Psoas muscle (tissue), 8 donors: ENCODE data around the gene ITGB5. TPM values are rescaled to one million over a fixed set of nuclear protein-coding genes. Genes with fewer than 3 reads are reported as not detected.
A peak's percentile ranks its signal among the peaks of the same experiment; 100 is the strongest.

Source experiments
- ATAC-seq, 4 donors: fragments of 200-7000 bp; cut with Tn5 transposase; one replicate each; pipeline ENCODE4 v1.9.1; 2020; ENCODE audit warnings: moderate library complexity in 3 of 4, mild to moderate bottlenecking in 2 of 4
- DNase-seq, 2 donors: peaks; one replicate each; pipeline ENCODE4 v3.0.0-alpha.2; 2020
- H3K27ac ChIP-seq: fragments of 200-600 bp; one replicate; pipeline ENCODE4 v1.8.0; 2022
- H3K27me3 ChIP-seq, 3 donors: fragments of 200-600 bp in 1 of 3; one replicate each; pipeline versions ENCODE4 v1.6.1 to v1.8.0; 2013 to 2022; ENCODE audit warnings: low read length in 2 of 3, mild to moderate bottlenecking in 2 of 3, moderate library complexity in 1 of 3; ENCODE audit not compliant: insufficient read depth in 3 of 3
- H3K36me3 ChIP-seq, 2 donors: fragments of 200-600 bp in 1 of 2; one replicate each; pipeline versions ENCODE4 v1.6.1 to v1.8.0; 2013 to 2022; ENCODE audit warnings: low read depth in 1 of 2, mild to moderate bottlenecking in 1 of 2, moderate library complexity in 1 of 2; ENCODE audit not compliant: insufficient read depth in 1 of 2
- H3K4me1 ChIP-seq: fragments of 200-600 bp; one replicate; pipeline ENCODE4 v1.8.0; 2022
- H3K4me3 ChIP-seq: fragments of 200-600 bp; one replicate; pipeline ENCODE4 v1.8.0; 2022; ENCODE audit warnings: mild to moderate bottlenecking
- H3K9me3 ChIP-seq: fragments of 200-600 bp; one replicate; pipeline ENCODE4 v1.8.0; 2022
- WGBS, 3 donors: extraction: QIAGEN DNeasy Blood & Tissue Kit; methylation state at CpG; one replicate each; pipeline versions ENCODE4 v1.1.6 to v1.1.7; 2013; 5-methylcytosine and 5-hydroxymethylcytosine counted together
- intact Hi-C, 2 donors: fragments of 100-400 bp; cut with DNase I; formaldehyde crosslinking; loops; one replicate each; pipeline versions ENCODE4 v1.11.0 to v1.14.2; 2022
- polyA plus RNA-seq, 3 donors: library from polyadenylated mRNA; stranded (reverse); fragments of 200-250 nt; gene quantifications; one replicate each; pipeline ENCODE4 v1.2.3, GENCODE V29; 2013
- total RNA-seq, 4 donors: library from RNA; stranded (reverse); fragmentation: NEBNext Ultra II Directional in 2 of 4; extraction: Animal tissue kit (Norgen Biotek cat#: 25700) in 2 of 4; gene quantifications; one replicate each; pipeline versions ENCODE4 v1.2.1 to v1.2.4, GENCODE V29; 2021 to 2023
- TF ChIP-seq, protein P1 (sequence below): fragments of 200-600 bp; IDR thresholded peaks from one replicate; pipeline ENCODE4 v1.8.0; 2022; ENCODE audit warnings: antibody characterized with exemption
- donor health status: healthy with polysubstance abuse.
- donor health status: DM: no; HTN: no; CAD: no; lungs with moderate emphysema.
- donor health status: Bipolar disorder and iron deficiency.
- donor health status: healthy.
- donor health status: DM: yes; HTN: yes; CAD: no.
- donor health status: DM: no; HTN: no; CAD: no.
- donor health status: DM: no; HTN: no; CAD: no.
- donor health status: DM: yes; HTN: yes; CAD: no.

ITGB5 gene
- total and polyA plus RNA-seq, 7 donors, result 19.3 to 61.5 (median 37.5) TPM

DNA sequence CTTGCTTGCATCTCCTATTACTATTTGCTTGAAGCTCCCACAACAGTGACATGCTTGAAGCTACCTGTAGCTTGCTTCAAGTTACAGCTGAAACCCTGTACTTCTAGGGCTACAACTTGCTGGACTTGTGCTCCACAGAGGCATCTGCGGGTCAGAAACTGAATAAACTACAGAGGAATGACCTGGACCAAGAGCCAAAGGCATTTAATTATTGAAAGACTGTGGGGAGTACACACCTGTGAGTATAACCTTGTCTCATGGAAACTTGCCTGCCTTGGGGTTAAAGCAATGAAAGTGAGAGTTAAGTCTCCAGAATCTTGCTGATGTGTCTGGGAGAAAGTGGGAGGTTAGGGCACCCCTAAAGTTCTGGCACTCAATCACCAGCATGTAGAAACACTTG, 87.1 kb downstream of the ITGB5 start:
- ATAC-seq, result peak in 1 of 4 donors; percentile 16
- no peaks in the 10 kb centered on the region for H3K27me3 ChIP-seq
- no peak for DNase-seq
- 68 to 88% (median 87%) methylated on average over 1 of the region's 1 CpG for WGBS, 3 donors
- peaks cover 0 to 18% of the 10 kb centered on the region in 2 donors for H3K36me3 ChIP-seq
- H3K4me1 ChIP-seq, result peaks cover 23% of the 10 kb centered on the region
- TF ChIP-seq, protein P1, sequence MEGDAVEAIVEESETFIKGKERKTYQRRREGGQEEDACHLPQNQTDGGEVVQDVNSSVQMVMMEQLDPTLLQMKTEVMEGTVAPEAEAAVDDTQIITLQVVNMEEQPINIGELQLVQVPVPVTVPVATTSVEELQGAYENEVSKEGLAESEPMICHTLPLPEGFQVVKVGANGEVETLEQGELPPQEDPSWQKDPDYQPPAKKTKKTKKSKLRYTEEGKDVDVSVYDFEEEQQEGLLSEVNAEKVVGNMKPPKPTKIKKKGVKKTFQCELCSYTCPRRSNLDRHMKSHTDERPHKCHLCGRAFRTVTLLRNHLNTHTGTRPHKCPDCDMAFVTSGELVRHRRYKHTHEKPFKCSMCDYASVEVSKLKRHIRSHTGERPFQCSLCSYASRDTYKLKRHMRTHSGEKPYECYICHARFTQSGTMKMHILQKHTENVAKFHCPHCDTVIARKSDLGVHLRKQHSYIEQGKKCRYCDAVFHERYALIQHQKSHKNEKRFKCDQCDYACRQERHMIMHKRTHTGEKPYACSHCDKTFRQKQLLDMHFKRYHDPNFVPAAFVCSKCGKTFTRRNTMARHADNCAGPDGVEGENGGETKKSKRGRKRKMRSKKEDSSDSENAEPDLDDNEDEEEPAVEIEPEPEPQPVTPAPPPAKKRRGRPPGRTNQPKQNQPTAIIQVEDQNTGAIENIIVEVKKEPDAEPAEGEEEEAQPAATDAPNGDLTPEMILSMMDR, result no peak
- H3K4me3 ChIP-seq, result no peak overlapping the region
- intact Hi-C loops, result no loop called here
- no peaks in the 10 kb centered on the region for H3K9me3 ChIP-seq
- H3K27ac ChIP-seq, result peak overlapping the region; percentile 19

DNA sequence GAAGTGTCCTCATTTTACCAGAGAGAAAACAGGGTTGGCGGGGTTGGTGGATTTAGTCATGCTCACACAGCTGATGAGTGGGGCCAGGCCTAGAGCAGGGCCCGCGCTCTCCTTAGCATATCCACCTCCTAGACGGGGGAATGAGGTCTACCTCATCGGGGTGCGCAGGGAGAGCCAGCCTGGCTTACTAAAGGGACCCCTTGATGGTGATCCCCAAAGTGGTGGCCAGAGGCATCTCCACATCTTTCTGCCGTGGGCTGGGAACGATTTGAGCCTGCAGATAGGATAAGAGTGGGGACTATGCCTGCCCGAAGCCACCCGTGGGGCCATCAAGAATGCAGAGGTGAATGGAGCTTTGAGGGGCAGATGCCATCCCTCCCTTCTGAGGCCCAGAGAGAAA, 87.5 kb downstream of the ITGB5 start:
- ATAC-seq (no peak), DNase-seq (no peak)
- Histone ChIP-seq H3K9me3 (no peaks in the 10 kb centered on the region), H3K27ac (peak overlapping the region; percentile 19), H3K4me1 (peaks cover 23% of the 10 kb centered on the region), H3K4me3 (no peak overlapping the region), H3K27me3 (no peaks in the 10 kb centered on the region), H3K36me3 (peaks cover 0 to 21% of the 10 kb centered on the region in 2 donors)
- TF ChIP-seq, protein P1, result no peak
- intact Hi-C loops, result no loop called here
- WGBS, 3 donors, result 95 to 98% (median 96%) methylated on average over 10 of the region's 10 CpGs

GRCh38 chr3:124797426-124797945, 89.7 kb downstream of the ITGB5 start:
- Histone ChIP-seq H3K4me1 (peaks cover 23% of the 10 kb centered on the region), H3K4me3 (no peak overlapping the region), H3K36me3 (peaks cover 0 to 25% of the 10 kb centered on the region in 2 donors), H3K27me3 (no peaks in the 10 kb centered on the region), H3K27ac (no peak overlapping the region), H3K9me3 (no peaks in the 10 kb centered on the region)
- WGBS, 3 donors, result 84 to 97% (median 94%) methylated on average over 4 of the region's 4 CpGs
- TF ChIP-seq, protein P1, result no peak
- ATAC-seq (no peak), DNase-seq (no peak)
- intact Hi-C loops, result no loop called here

- intact Hi-C loops, result no loop called here
- peaks cover 0 to 25% of the 10 kb centered on the region in 2 donors for H3K36me3 ChIP-seq
- H3K4me1 ChIP-seq, result peaks cover 26% of the 10 kb centered on the region
- no peaks in the 10 kb centered on the region for H3K9me3 ChIP-seq
- no peak overlapping the region for H3K27ac ChIP-seq
- no peak overlapping the region for H3K4me3 ChIP-seq
- 93 to 98% (median 96%) methylated on average over 19 of the region's 19 CpGs for WGBS, 3 donors
- peaks cover 0 to under 1% (median 0%) of the 10 kb centered on the region in 3 donors for H3K27me3 ChIP-seq
- TF ChIP-seq, protein P1, result no peak
- no peak for DNase-seq
- ATAC-seq, result no peak
Observed at GRCh38 chr3:124796477-124796876, 90.7 kb downstream of the ITGB5 start.
